Thyroid gland (tissue), 4 donors: ENCODE measurements around the gene HRH3. TPM values are rescaled to one million over a fixed set of nuclear protein-coding genes. Genes with fewer than 3 reads are reported as not detected.

ENCODE experiments used
- DNase-seq, 2 donors: peaks; one replicate each; pipeline ENCODE4 v3.0.0-alpha.2; 2019
- H3K27ac ChIP-seq, 3 donors: fragments of 200-600 bp; sonication (generic); 1 replicate in 2 of 3; 2 replicates in 1 of 3; pipeline ENCODE4 v1.5.1; 2016 to 2019; ENCODE audit warnings: mild to moderate bottlenecking in 1 of 3, moderate library complexity in 1 of 3
- H3K27me3 ChIP-seq: fragments of 200-600 bp; sonication (generic); one replicate; pipeline ENCODE4 v1.5.1; 2019
- H3K36me3 ChIP-seq, 2 donors: fragments of 200-600 bp; sonication (generic); one replicate each; pipeline ENCODE4 v1.5.1; 2016 to 2019
- H3K4me1 ChIP-seq, 2 donors: fragments of 200-600 bp; sonication (generic); one replicate each; pipeline ENCODE4 v1.5.1; 2017 to 2019
- H3K4me3 ChIP-seq, 3 donors: fragments of 200-600 bp; sonication (generic); replicated peaks in 1 of 3; 1 replicate in 2 of 3; 2 replicates in 1 of 3; pipeline ENCODE4 v1.5.1; 2016; ENCODE audit warnings: mild to moderate bottlenecking in 1 of 3
- H3K9me3 ChIP-seq: fragments of 200-600 bp; sonication (generic); one replicate; pipeline ENCODE4 v1.5.1; 2017
- CTCF ChIP-seq, 6 experiments: fragments of 200-600 bp in 3 of 6; fragments of 450-650 bp in 3 of 6; sonication (generic) in 3 of 6; IDR thresholded peaks; one replicate each; pipeline ENCODE4 v1.5.1; 2016 to 2019; ENCODE audit warnings: antibody characterized with exemption in 6 of 6, mild to moderate bottlenecking in 2 of 6, inconsistent platforms in 1 of 6, moderate library complexity in 1 of 6
- POLR2A ChIP-seq, 2 donors: fragments of 450-650 bp; IDR thresholded peaks; one replicate each; pipeline ENCODE4 v1.6.1; 2017; ENCODE audit warnings: antibody characterized with exemption in 2 of 2, mild to moderate bottlenecking in 2 of 2, moderate library complexity in 1 of 2
- WGBS, 2 donors: methylation state at CpG; one replicate each; pipeline ENCODE4 v1.1.5; 2017; 5-methylcytosine and 5-hydroxymethylcytosine counted together
- intact Hi-C: fragments of 100-400 bp; cut with DNase I; formaldehyde crosslinking; loops from one replicate; pipeline ENCODE4 v1.15.1; 2023
- total RNA-seq, 4 donors: library from RNA; depleted of rRNA; stranded (reverse); fragments of >200 nt; gene quantifications; one replicate each; pipeline ENCODE4 v1.2.3, GENCODE V29; 2016

HRH3 gene
- total RNA-seq, 4 donors from 2014 or later: not detected

- Histone ChIP-seq H3K4me1 (peaks cover 16% of the 10 kb centered on the region in 2 donors), H3K27ac (no peak overlapping the region), H3K9me3 (no peaks in the 10 kb centered on the region), H3K27me3 (no peaks in the 10 kb centered on the region), H3K36me3 (no peaks in the 10 kb centered on the region), H3K4me3 (no peak overlapping the region)
- no peak for DNase-seq
- 78 to 89% methylated on average over 10 of the region's 10 CpGs for WGBS, 2 donors
- TF ChIP-seq CTCF (IDR thresholded peaks at IDR 0.05) (no peak), POLR2A (IDR thresholded peaks at IDR 0.05) (no peak)
- intact Hi-C loops: no loop called here
Observed at GRCh38 chr20:62241506-62241905, 21.4 kb upstream of the HRH3 start.

- no peak overlapping the region for H3K4me3 ChIP-seq
- WGBS, 2 donors: 92% methylated on average over 13 of the region's 13 CpGs
- H3K27ac ChIP-seq: no peak overlapping the region
- H3K9me3 ChIP-seq: no peaks in the 10 kb centered on the region
- peaks cover 15 to 16% of the 10 kb centered on the region in 2 donors for H3K4me1 ChIP-seq
- H3K36me3 ChIP-seq: no peaks in the 10 kb centered on the region
- intact Hi-C loops: no loop called here
- TF ChIP-seq CTCF (IDR thresholded peaks at IDR 0.05) (no peak), POLR2A (IDR thresholded peaks at IDR 0.05) (no peak)
- no peak for DNase-seq
- H3K27me3 ChIP-seq: no peaks in the 10 kb centered on the region
Observed at GRCh38 chr20:62240020-62240685, 20.1 kb upstream of the HRH3 start.

- peak overlapping the region in 1 of 3 donors; percentile 74 for H3K27ac ChIP-seq
- TF ChIP-seq POLR2A (IDR thresholded peaks at IDR 0.05): no peak
- no peak for TF ChIP-seq CTCF (IDR thresholded peaks at IDR 0.05)
- no peaks in the 10 kb centered on the region for H3K36me3 ChIP-seq
- peaks cover 15 to 16% of the 10 kb centered on the region in 2 donors for H3K4me1 ChIP-seq
- WGBS, 2 donors: 34 to 42% methylated on average over 21 to 22 of the region's 23 CpGs
- peak overlapping the region; percentile 63 to 81 (median 72) for H3K4me3 ChIP-seq
- no peak for DNase-seq
- H3K27me3 ChIP-seq: no peaks in the 10 kb centered on the region
- intact Hi-C loops: loop anchor here (5.0 kb wide), 1 partner anchor 168 kb away; the partner anchor contains the start of gene CABLES2
- no peaks in the 10 kb centered on the region for H3K9me3 ChIP-seq
Observed at GRCh38 chr20:62239278-62239879, 19.3 kb upstream of the HRH3 start.

GRCh38 chr20:62238569-62239277, 18.6 kb upstream of the HRH3 start:
- no peaks in the 10 kb centered on the region for H3K9me3 ChIP-seq
- intact Hi-C loops: loop anchor here (5.0 kb wide), 1 partner anchor 169 kb away; the partner anchor contains the start of gene CABLES2
- no peak for TF ChIP-seq CTCF (IDR thresholded peaks at IDR 0.05)
- no peak for TF ChIP-seq POLR2A (IDR thresholded peaks at IDR 0.05)
- peak overlapping the region; percentile 63 to 81 (median 72) for H3K4me3 ChIP-seq
- 2 to 3% methylated on average over 10 to 14 of the region's 70 CpGs for WGBS, 2 donors
- peak overlapping the region; percentile 41 to 74 (median 74) for H3K27ac ChIP-seq
- no peaks in the 10 kb centered on the region for H3K27me3 ChIP-seq
- no peaks in the 10 kb centered on the region for H3K36me3 ChIP-seq
- peak; percentile 27 to 30 for DNase-seq
- H3K4me1 ChIP-seq: peaks cover 15 to 16% of the 10 kb centered on the region in 2 donors
